ENCODE measurements around the gene NMNAT2. TPM values are rescaled to one million over a fixed set of nuclear protein-coding genes. Genes with fewer than 3 reads are reported as not detected.

NMNAT2 gene
- total and polyA plus RNA-seq, 9 donors = 0.24 to 2.5 (median 0.77) TPM; not detected in 1

DNA sequence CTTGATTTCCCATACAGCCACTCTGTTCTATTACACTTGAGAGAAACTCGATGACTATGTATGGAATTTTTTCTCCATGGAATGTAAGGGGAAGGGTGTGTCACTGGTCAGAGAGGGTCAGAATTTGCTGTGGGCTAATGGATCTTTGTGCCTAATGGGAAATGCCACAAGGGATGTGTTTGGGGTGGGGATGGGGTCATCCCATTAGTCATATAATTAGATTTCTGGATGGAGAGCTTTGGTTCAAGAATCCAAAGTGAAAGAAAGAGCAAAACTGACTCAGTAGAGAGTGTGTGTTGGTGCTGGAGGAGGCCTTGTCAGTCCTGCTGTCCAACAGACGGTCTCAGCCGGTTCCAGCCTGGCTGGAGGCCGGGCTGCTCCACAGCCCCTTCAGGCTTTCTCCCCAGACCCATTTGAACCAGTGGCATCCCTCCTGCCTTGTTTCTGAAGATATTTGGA is 145.8 kb downstream of the NMNAT2 start:
- H3K4me3 ChIP-seq = no peak overlapping the region
- no peaks in the 10 kb centered on the region for H3K27me3 ChIP-seq
- WGBS, 3 donors = 58 to 79% (median 68%) methylated on average over 4 of the region's 4 CpGs
- H3K4me1 ChIP-seq (ENCODE audit: insufficient read depth) = peaks cover 1% of the 10 kb centered on the region
- intact Hi-C loops (cut with DNase I) = loop anchor here in 1 of 4 donors (10.0 kb wide), 1 partner anchor 352 kb away; no protein-coding TSS in a partner anchor
- no peaks in the 10 kb centered on the region for H3K9me3 ChIP-seq
- no peaks in the 10 kb centered on the region for H3K36me3 ChIP-seq
- TF ChIP-seq, protein P1, sequence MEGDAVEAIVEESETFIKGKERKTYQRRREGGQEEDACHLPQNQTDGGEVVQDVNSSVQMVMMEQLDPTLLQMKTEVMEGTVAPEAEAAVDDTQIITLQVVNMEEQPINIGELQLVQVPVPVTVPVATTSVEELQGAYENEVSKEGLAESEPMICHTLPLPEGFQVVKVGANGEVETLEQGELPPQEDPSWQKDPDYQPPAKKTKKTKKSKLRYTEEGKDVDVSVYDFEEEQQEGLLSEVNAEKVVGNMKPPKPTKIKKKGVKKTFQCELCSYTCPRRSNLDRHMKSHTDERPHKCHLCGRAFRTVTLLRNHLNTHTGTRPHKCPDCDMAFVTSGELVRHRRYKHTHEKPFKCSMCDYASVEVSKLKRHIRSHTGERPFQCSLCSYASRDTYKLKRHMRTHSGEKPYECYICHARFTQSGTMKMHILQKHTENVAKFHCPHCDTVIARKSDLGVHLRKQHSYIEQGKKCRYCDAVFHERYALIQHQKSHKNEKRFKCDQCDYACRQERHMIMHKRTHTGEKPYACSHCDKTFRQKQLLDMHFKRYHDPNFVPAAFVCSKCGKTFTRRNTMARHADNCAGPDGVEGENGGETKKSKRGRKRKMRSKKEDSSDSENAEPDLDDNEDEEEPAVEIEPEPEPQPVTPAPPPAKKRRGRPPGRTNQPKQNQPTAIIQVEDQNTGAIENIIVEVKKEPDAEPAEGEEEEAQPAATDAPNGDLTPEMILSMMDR (IDR thresholded peaks at IDR 0.05) = no peak
- no peak for TF ChIP-seq EP300 (IDR thresholded peaks at IDR 0.05)
- TF ChIP-seq POLR2A (IDR thresholded peaks at IDR 0.05) = no peak
- DNase-seq = no peak
- H3K27ac ChIP-seq = no peak overlapping the region

DNA sequence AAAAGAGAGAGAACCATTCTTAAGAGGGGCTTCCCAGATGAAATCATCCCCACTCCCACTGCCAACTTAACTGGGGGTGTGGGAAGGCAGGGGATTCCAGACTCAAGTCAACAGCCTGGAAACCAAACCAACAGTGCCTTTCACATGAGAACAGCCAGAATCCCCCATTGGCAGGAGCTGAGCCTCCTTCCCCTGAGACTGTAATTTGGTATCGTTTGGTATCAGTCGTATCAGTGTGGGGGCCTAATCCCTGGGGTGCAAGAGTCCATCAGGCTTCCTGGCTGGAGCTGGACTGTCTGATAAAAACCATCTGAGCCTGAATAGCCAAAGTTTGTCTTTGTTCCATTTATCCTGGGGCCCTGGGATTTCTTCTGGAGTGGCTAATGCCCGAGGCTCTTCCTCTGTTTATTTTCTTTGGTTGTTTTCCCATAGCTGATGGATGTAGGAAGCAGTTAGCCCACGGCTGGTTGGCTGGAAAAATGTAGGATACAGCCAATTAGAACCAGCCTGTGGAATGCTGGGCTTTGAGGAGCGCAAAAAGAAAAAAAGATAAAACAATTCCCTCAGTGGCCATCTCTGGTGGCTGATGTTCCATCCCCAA is 147.5 kb downstream of the NMNAT2 start:
- peaks cover 1% of the 10 kb centered on the region for H3K4me1 ChIP-seq (ENCODE audit: insufficient read depth)
- TF ChIP-seq EP300 (IDR thresholded peaks at IDR 0.05) = no peak
- TF ChIP-seq, protein P1 (IDR thresholded peaks at IDR 0.05) = no peak
- TF ChIP-seq POLR2A (IDR thresholded peaks at IDR 0.05) = no peak
- intact Hi-C loops (cut with DNase I) = loop anchor here in 1 of 4 donors (10.0 kb wide), 1 partner anchor 354 kb away; no protein-coding TSS in a partner anchor
- no peak overlapping the region for H3K27ac ChIP-seq
- no peaks in the 10 kb centered on the region for H3K36me3 ChIP-seq
- H3K9me3 ChIP-seq = no peaks in the 10 kb centered on the region
- no peak overlapping the region for H3K4me3 ChIP-seq
- WGBS, 3 donors = 26 to 34% (median 29%) methylated on average over 5 of the region's 5 CpGs
- H3K27me3 ChIP-seq = no peaks in the 10 kb centered on the region
- no peak for DNase-seq

DNA sequence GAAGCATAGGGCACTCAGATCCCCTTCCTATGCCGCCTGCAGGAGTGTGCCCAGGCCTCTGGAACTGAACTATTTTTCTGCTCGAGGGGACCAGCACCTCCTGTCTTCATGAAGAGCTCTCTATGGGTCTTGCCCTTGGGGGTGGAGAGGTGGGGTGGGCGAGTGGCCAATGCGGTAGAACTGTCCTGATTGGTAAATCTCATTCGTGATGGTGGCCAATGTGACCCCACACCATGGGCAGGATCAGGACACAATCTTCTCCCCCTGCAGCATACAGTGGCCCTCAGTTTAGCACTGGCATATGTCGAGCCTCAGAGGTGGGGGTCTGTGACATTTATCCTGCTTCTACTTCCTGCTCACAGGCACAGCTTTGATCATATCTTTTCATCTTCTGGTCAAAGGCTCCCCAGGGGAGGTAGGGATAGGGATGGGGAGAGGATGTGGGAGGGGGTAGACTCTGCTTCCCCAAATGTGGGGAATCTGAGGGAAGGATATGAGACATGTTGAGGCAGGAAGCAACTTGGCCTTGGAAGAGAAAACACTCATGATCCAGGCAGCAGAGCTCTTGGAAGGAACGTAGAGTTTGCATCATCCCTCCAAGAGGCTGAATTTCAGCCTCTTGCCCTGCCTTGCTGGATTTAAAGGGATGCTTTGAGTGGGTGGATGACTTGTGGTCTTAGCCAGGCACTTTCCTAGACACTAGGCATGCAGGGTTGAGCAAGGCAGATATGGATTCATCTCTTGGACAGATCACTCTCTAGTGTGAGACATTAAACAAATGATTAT is 150.3 kb downstream of the NMNAT2 start:
- WGBS, 3 donors = 54 to 69% (median 64%) methylated on average over 7 of the region's 7 CpGs
- peaks cover 1% of the 10 kb centered on the region for H3K4me1 ChIP-seq (ENCODE audit: insufficient read depth)
- H3K36me3 ChIP-seq = no peaks in the 10 kb centered on the region
- TF ChIP-seq, protein P1 (IDR thresholded peaks at IDR 0.05) = no peak
- TF ChIP-seq EP300 (IDR thresholded peaks at IDR 0.05) (no peak), POLR2A (IDR thresholded peaks at IDR 0.05) (no peak)
- H3K4me3 ChIP-seq = no peak overlapping the region
- H3K9me3 ChIP-seq = no peaks in the 10 kb centered on the region
- H3K27me3 ChIP-seq = no peaks in the 10 kb centered on the region
- DNase-seq = no peak
- intact Hi-C loops (cut with DNase I) = no loop called here
- no peak overlapping the region for H3K27ac ChIP-seq

DNA sequence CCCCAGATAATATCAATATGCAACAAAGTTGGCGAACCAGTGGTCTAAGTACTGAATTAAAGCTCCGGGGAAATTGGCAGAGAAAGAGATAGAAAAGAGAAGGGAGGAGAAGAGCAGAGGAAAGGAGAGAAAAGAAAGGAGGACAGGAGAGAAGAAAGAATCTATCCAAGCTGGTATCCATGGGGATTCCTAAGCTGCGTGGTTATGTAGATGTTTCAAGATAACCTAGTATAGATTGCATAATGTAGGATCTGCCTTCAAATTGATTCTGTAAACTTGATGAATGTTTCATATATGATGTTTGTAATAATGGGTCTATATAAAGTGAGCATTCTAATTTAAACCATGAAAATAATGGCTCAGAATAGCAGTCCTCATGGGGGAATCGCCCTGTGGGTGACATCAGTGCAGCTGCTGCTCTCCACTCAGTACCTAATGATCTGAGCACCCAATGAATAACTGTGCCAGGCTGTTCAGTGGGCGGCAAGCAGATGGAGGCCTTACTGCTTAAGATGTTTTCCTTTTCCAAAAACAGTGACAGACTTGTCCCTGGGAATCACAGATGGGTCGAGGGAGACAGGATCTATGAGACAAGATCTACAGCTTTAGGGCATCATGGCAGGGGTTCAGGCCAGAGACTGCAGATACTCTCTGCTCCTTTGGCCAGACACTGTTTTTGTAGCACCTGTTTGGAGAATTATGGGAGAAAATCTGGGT is 154.1 kb downstream of the NMNAT2 start:
- no peak for DNase-seq
- no peaks in the 10 kb centered on the region for H3K9me3 ChIP-seq
- no peaks in the 10 kb centered on the region for H3K27me3 ChIP-seq
- no peak overlapping the region for H3K4me3 ChIP-seq
- no peaks in the 10 kb centered on the region for H3K4me1 ChIP-seq (ENCODE audit: insufficient read depth)
- TF ChIP-seq, protein P1 (IDR thresholded peaks at IDR 0.05) = no peak
- no peak for TF ChIP-seq POLR2A (IDR thresholded peaks at IDR 0.05)
- no peak for TF ChIP-seq EP300 (IDR thresholded peaks at IDR 0.05)
- intact Hi-C loops (cut with DNase I) = no loop called here
- no peaks in the 10 kb centered on the region for H3K36me3 ChIP-seq
- no peak overlapping the region for H3K27ac ChIP-seq
- 71 to 76% (median 72%) methylated on average over 6 of the region's 6 CpGs for WGBS, 3 donors

All from ovary (tissue), 9 donors.